Vagina (tissue), 2 donors: Measurements from ENCODE around the gene STAB1. TPM values are rescaled to one million over a fixed set of nuclear protein-coding genes. Genes with fewer than 3 reads are reported as not detected.

Experiments used
- DNase-seq, 2 donors: peaks; one replicate each; pipeline ENCODE4 v3.0.0-alpha.2; 2017; ENCODE audit errors: extremely low spot score in 2 of 2
- H3K27ac ChIP-seq: fragments of 200-600 bp; sonication (generic); one replicate; pipeline ENCODE4 v1.5.1; 2019
- H3K27me3 ChIP-seq: fragments of 200-600 bp; sonication (generic); one replicate; pipeline ENCODE4 v1.5.1; 2019
- H3K36me3 ChIP-seq, 2 donors: fragments of 200-600 bp; sonication (generic); one replicate each; pipeline ENCODE4 v1.5.1; 2017 to 2019
- H3K4me1 ChIP-seq: fragments of 200-600 bp; sonication (generic); one replicate; pipeline ENCODE4 v1.5.1; 2019
- H3K4me3 ChIP-seq, 2 donors: fragments of 200-600 bp; sonication (generic); 1 replicate in 1 of 2; 2 replicates in 1 of 2; pipeline ENCODE4 v1.5.1; 2016 to 2019
- H3K9me3 ChIP-seq: fragments of 200-600 bp; sonication (generic); one replicate; pipeline ENCODE4 v1.5.1; 2019
- CTCF ChIP-seq, 3 experiments: fragments of 450-650 bp in 2 of 3; fragments of 200-600 bp in 1 of 3; sonication (generic) in 1 of 3; IDR thresholded peaks; one replicate each; pipeline ENCODE4 v1.5.1; 2017 to 2019; ENCODE audit warnings: antibody characterized with exemption in 3 of 3, mild to moderate bottlenecking in 2 of 3, moderate library complexity in 2 of 3
- POLR2A ChIP-seq, 2 donors: fragments of 450-650 bp; IDR thresholded peaks; one replicate each; pipeline ENCODE4 v1.6.1; 2017; ENCODE audit warnings: antibody characterized with exemption in 2 of 2, mild to moderate bottlenecking in 2 of 2, moderate library complexity in 2 of 2
- POLR2AphosphoS5 ChIP-seq, 2 donors: sonication (generic); formaldehyde crosslinking; IDR thresholded peaks; one replicate each; pipeline ENCODE4 v1.9.0; 2017; ENCODE audit warnings: antibody characterized with exemption in 2 of 2, mild to moderate bottlenecking in 2 of 2, low read depth in 1 of 2; ENCODE audit not compliant: insufficient read depth in 1 of 2
- intact Hi-C: fragments of 100-400 bp; cut with DNase I; formaldehyde crosslinking; loops from one replicate; pipeline ENCODE4 v1.15.1; 2023
- total RNA-seq: library from RNA; depleted of rRNA; stranded (reverse); fragments of >200 nt; gene quantifications from one replicate; pipeline ENCODE4 v1.2.3, GENCODE V29; 2016

The STAB1 gene
- total RNA-seq, 1 donor from 2014 or later = 124 TPM

- H3K27me3 ChIP-seq = no peaks in the 10 kb centered on the region
- H3K9me3 ChIP-seq = no peaks in the 10 kb centered on the region
- no peaks in the 10 kb centered on the region for H3K36me3 ChIP-seq
- TF ChIP-seq POLR2A (IDR thresholded peaks at IDR 0.05) (no peak), POLR2AphosphoS5 (IDR thresholded peaks at IDR 0.05; ENCODE audit: insufficient read depth in 1 of 2, low read depth in 1 of 2) (no peak), CTCF (IDR thresholded peaks at IDR 0.05) (no peak)
- H3K4me1 ChIP-seq = peaks cover 10% of the 10 kb centered on the region
- no peak overlapping the region for H3K27ac ChIP-seq
- no peak overlapping the region for H3K4me3 ChIP-seq
- intact Hi-C loops = no loop called here
- no peak for DNase-seq
These were observed 7.7 kb downstream of the STAB1 start for GRCh38 chr3:52502808-52503350.

GRCh38 chr3:52503788-52504424 lies 8.8 kb downstream of the STAB1 start:
- intact Hi-C loops = no loop called here
- no peaks in the 10 kb centered on the region for H3K9me3 ChIP-seq
- no peak overlapping the region for H3K27ac ChIP-seq
- H3K36me3 ChIP-seq = no peaks in the 10 kb centered on the region
- H3K4me3 ChIP-seq = no peak overlapping the region
- no peak for DNase-seq
- no peak for TF ChIP-seq CTCF (IDR thresholded peaks at IDR 0.05)
- no peaks in the 10 kb centered on the region for H3K27me3 ChIP-seq
- no peaks in the 10 kb centered on the region for H3K4me1 ChIP-seq

- no peak for DNase-seq
- no peaks in the 10 kb centered on the region for H3K36me3 ChIP-seq
- no peak overlapping the region for H3K27ac ChIP-seq
- H3K27me3 ChIP-seq = no peaks in the 10 kb centered on the region
- no peak for TF ChIP-seq POLR2AphosphoS5 (IDR thresholded peaks at IDR 0.05; ENCODE audit: insufficient read depth in 1 of 2, low read depth in 1 of 2)
- no peak for TF ChIP-seq POLR2A (IDR thresholded peaks at IDR 0.05)
- no peak for TF ChIP-seq CTCF (IDR thresholded peaks at IDR 0.05)
- H3K4me1 ChIP-seq = no peaks in the 10 kb centered on the region
- intact Hi-C loops = no loop called here
- H3K9me3 ChIP-seq = no peaks in the 10 kb centered on the region
- H3K4me3 ChIP-seq = no peak overlapping the region
These were observed 9.8 kb downstream of the STAB1 start for GRCh38 chr3:52504977-52505376.

- no peaks in the 10 kb centered on the region for H3K4me1 ChIP-seq
- H3K27me3 ChIP-seq = no peaks in the 10 kb centered on the region
- no peak for DNase-seq
- no peaks in the 10 kb centered on the region for H3K36me3 ChIP-seq
- no peak overlapping the region for H3K4me3 ChIP-seq
- no peak for TF ChIP-seq POLR2AphosphoS5 (IDR thresholded peaks at IDR 0.05; ENCODE audit: insufficient read depth in 1 of 2, low read depth in 1 of 2)
- TF ChIP-seq POLR2A (IDR thresholded peaks at IDR 0.05) = no peak
- TF ChIP-seq CTCF (IDR thresholded peaks at IDR 0.05) = no peak
- intact Hi-C loops = no loop called here
- no peak overlapping the region for H3K27ac ChIP-seq
- H3K9me3 ChIP-seq = no peaks in the 10 kb centered on the region
These were observed 11.3 kb downstream of the STAB1 start for GRCh38 chr3:52506266-52506966.

- no peaks in the 10 kb centered on the region for H3K9me3 ChIP-seq
- H3K27ac ChIP-seq = no peak overlapping the region
- no peak overlapping the region for H3K4me3 ChIP-seq
- intact Hi-C loops = no loop called here
- no peaks in the 10 kb centered on the region for H3K4me1 ChIP-seq
- DNase-seq = no peak
- no peaks in the 10 kb centered on the region for H3K36me3 ChIP-seq
- H3K27me3 ChIP-seq = no peaks in the 10 kb centered on the region
- TF ChIP-seq POLR2AphosphoS5 (IDR thresholded peaks at IDR 0.05; ENCODE audit: insufficient read depth in 1 of 2, low read depth in 1 of 2) (no peak), POLR2A (IDR thresholded peaks at IDR 0.05) (no peak), CTCF (IDR thresholded peaks at IDR 0.05) (no peak)
These were observed 12.2 kb downstream of the STAB1 start for GRCh38 chr3:52507359-52507758.
